Measurements from ENCODE around the gene PAPPA.

Gene PAPPA

GRCh38 chr9:116223926-116224325 is 70.3 kb downstream of the PAPPA start:
- no peak for DNase-seq (ENCODE audit: low read depth)

DNA sequence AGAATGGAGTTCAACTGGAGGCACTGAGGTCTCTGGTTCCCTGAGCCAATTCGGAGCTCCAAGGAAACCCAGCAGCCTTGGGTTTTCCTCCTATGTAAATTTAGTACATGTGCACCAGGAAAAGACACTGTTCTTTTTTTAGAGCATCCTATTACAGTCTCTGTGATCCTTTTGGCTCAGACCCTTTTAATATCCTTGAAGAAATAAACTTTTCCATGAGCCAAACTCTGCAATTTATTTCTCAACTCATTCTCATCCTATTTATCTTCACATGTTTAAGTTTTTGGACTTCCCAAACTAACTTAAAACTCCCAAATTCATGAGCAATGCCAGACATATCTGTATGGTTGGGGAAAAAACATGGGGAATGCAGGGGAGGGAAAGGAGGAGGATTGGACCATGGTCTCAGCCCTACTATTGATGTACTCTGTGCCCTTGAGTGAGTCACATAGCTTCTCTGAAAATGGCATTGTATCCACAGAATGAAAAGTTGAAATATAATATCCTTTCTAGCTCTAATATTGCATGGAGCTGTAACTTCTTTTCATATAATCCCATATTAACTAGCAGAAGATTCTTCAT is 76.6 kb downstream of the PAPPA start:
- DNase-seq (ENCODE audit: low read depth) = no peak

GRCh38 chr9:116232424-116233159 is 79.0 kb downstream of the PAPPA start:
- DNase-seq (ENCODE audit: low read depth) = peak; percentile 19

DNA sequence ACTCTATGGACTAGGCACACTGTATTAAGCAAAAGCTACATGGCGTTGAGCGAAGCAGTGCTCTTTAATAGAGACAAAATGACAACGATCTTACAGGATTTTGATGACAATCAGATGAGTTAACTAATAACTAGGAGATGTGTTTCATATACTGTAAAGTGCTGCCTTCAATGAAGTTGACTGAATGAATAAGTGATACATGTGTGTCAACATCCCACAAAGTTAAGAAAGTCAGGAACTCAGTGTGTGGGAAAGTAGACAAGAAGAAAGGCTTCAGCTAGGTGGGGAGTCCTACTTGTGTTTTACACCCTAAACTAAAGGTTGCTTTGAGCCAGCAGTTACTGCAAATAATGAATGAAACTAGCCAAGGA is 79.6 kb downstream of the PAPPA start:
- DNase-seq (ENCODE audit: low read depth) = peak; percentile 2

DNA sequence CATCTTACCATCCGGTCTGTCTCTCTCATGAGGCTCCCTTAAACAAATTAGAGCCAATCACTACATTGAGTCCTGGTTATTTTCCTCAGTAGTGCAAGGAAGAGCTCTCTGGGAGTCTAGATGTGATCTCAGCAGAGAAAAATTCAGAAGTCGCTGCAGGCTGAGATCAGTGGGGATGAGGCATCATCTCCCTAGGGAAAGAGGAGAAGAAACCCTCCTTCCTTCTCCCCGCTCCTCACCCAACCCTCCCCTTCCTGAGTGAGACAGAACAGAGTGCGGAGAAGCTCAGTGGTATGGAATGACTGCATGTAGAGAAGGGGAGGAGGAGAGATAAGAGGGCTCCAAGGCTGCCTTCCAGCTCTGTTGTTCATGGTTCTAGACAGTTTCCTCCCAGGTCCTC is 80.5 kb downstream of the PAPPA start:
- DNase-seq (ENCODE audit: low read depth) = peak; percentile 95

GRCh38 chr9:116236979-116237378 is 83.4 kb downstream of the PAPPA start:
- no peak for DNase-seq (ENCODE audit: low read depth)

- DNase-seq (ENCODE audit: low read depth) = no peak
Observed at GRCh38 chr9:116237456-116237855, 83.9 kb downstream of the PAPPA start.

DNA sequence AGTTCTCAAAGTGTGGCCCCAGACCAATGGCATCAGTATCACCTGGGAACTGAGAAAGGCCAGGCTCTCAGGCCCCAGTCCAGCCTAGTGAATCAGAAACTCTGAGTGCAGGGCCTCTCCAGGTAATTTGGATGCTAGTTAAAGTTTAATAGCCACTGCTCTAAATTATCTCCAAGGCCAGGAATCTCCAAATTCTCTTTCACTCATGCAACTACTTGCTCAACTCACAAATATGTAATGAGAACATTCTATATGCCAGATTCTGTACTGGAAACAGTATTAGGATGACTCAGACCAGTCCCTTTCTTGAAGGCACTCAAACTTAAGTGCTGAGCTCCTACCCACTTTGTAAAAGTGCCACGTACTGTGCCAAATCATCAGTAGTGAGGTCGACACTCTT is 84.6 kb downstream of the PAPPA start:
- peak; percentile 67 for DNase-seq (ENCODE audit: low read depth)

DNA sequence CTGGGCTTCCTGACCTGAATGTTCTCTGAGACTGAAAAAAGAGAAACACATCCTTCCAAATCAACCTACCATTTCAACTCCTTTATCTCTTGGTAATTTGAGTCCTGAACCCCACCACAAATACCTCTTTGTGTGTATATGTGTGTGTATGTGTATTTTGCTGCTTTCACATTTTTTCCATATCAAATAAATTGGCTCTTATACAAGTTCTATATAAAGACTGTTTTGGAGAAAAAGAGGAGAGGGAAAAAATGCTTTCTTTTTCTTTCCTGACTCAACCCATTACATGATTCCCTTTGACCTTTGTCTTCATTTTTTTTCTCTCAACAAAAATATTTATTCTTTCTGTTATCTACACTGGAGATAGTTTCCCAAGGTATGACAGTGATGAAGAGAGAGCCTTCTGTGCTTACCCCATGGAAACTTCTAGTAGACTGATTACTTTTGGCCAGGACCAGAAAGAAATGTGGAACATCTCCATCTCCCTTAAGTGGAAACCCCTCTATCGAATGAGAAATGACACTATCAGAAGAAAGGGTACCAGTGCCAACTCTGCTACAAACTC is 85.3 kb downstream of the PAPPA start:
- DNase-seq (ENCODE audit: low read depth) = no peak

DNA sequence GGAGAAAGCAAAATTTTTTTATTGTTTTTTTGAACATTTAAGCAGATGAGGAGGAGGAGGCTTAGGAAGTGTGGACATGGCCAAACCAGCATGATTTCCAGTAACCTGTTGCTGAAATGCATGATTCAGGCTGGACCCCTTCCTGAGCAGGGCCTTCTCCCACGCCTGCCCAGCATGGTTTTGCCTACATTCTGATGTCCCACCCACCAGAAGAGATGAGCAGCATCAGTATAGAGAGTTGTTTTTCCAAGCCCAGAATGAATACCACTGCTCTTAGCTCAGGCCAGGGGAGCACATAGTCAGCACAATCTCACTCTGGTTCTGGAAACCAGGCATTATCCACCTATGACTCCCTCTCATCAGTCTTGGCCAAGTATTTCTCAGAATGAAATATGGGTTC is 90.1 kb downstream of the PAPPA start:
- DNase-seq (ENCODE audit: low read depth) = no peak

GRCh38 chr9:116247284-116247683 is 93.7 kb downstream of the PAPPA start:
- no peak for DNase-seq (ENCODE audit: low read depth)

DNA sequence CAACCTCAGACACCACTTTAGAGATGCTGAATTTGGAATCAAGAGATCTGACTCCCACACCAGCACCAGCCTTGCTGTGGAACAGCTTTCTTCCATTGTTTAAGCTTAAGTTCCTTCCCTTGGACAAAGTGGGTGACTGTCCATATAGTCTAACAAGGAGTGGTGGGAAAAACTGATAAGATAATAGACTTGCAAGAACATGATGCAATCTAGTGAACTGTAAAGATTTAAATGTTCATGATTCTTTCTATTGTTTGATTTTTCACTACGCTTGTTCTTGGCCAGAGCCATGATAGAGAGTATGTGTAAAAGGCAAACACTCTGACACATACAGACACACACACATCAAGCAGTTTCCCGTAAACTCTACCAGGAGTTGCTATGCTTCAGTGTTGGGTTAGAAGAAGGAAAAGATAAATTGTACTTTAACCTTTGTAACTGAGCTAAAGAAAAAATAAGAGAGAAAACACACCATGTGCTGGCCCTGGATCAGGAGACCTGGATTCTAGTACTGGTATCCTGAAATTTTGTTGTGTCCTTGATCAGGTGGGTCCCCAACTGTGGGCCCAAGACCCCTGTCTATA is 94.3 kb downstream of the PAPPA start:
- no peak for DNase-seq (ENCODE audit: low read depth)

- DNase-seq (ENCODE audit: low read depth) = peak; percentile 20
Observed at GRCh38 chr9:116250891-116251290, 97.3 kb downstream of the PAPPA start.

GRCh38 chr9:116251366-116251765 is 97.8 kb downstream of the PAPPA start:
- DNase-seq (ENCODE audit: low read depth) = no peak

- DNase-seq (ENCODE audit: low read depth) = no peak
Observed at GRCh38 chr9:116260531-116260930, 106.9 kb downstream of the PAPPA start.

- DNase-seq (ENCODE audit: low read depth) = no peak
Observed at GRCh38 chr9:116262448-116262847, 108.9 kb downstream of the PAPPA start.

- no peak for DNase-seq (ENCODE audit: low read depth)
Observed at GRCh38 chr9:116264361-116264760, 110.8 kb downstream of the PAPPA start.

- DNase-seq (ENCODE audit: low read depth) = peak; percentile 73
Observed at GRCh38 chr9:116267021-116267420, 113.4 kb downstream of the PAPPA start.

DNA sequence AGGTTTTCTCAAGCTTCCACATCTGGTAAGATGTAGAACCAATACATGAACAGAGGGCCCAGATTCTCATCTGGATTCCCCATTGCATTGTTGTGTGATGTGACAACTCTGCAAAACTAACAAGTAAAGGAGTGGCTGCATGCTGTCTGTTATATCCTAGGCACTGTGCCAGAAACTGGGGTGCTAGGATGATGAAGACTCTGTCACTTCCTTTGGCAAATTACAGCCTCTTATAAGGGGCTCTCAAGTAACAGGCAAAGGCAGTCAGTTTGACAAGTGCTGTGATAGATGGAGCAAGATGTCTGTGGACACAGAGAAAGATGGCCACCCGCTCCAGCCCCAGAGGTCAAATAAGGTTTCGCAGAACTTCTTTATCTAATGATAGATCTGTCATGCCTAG is 115.7 kb downstream of the PAPPA start:
- DNase-seq (ENCODE audit: low read depth) = no peak

DNA sequence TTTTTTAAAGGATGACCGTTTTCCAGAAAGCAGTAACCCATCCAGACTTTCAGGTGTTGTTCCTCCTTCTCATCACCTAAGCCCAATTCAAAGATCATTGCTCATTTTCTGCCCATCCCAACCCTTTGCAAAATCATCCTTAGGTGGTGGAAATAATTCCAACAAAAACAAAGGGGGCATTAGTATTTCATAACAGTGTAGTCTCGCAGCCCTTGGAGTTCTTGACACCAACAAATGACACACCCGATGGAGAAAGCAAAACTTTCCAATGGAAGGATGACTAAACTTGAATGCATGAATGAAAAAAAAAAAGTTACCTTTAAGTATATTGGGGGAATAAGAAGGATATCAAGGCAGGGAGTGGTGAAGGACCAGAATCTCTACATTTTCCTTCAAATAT is 117.0 kb downstream of the PAPPA start:
- no peak for DNase-seq (ENCODE audit: low read depth)

DNA sequence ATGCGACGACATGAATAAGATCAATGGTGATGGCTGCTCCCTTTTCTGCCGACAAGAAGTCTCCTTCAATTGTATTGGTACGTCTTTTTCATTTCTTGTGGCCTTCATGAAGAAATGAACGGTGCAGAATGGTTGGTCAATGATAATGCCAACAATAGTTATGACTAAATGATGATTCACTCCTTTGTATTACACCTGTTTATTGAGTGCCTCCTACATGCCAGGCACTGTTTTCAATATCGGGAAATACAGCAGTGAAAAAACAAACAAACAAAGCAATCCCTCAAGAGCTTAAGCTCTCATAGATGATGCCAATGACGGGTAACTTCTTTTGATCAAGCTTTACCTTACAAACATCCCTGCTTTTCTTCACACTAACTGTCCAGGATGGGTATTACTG is 117.7 kb downstream of the PAPPA start:
- no peak for DNase-seq (ENCODE audit: low read depth)

DNA sequence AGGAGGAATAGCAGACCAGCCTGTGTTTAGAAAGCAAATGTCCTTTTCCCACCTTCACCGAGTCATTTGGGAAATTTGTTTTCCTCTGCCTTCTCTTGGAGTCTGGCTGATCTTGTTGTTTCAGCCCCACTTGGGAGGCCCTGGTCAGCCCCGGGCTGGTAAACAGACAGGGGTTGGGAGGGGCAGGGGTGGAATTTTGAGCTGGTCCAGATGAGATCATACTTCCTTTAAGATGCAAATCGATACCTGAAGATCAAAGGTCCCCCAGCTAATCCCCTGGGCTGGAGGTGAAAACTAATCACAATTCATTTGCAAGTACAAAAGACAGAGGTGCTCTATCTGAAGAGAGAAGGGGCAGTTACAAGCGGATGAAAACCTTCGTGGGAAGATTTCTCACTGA is 118.4 kb downstream of the PAPPA start:
- no peak for DNase-seq (ENCODE audit: low read depth)

DNA sequence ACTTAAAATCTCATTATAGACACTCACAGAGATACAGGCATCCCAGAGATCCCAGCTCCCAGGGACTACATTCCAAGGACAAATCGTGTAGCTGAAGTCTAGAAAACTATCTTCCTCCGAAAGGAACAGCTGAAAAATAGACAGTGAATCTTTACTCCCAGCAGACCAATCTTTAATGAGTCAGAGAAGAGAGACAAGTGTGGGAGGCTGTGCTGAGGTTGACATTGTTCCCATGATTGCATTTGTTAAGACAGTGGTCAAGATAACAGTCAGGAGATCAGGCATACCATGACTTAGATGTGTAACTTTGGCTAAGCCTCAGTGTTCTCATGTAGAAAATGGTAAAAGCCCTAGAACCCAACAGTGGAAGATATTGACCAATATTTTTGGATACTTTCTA is 120.7 kb downstream of the PAPPA start:
- no peak for DNase-seq (ENCODE audit: low read depth)
